GM18511 (cell line): Measurements from ENCODE around the gene OBI1.

Experiments
- ATAC-seq: cut with Tn5 transposase; IDR thresholded peaks from one replicate; pipeline ENCODE4 v1.9.1; 2021; ENCODE audit warnings: mild to moderate bottlenecking, moderate library complexity; ENCODE audit not compliant: unreplicated experiment

The OBI1 gene, protein sequence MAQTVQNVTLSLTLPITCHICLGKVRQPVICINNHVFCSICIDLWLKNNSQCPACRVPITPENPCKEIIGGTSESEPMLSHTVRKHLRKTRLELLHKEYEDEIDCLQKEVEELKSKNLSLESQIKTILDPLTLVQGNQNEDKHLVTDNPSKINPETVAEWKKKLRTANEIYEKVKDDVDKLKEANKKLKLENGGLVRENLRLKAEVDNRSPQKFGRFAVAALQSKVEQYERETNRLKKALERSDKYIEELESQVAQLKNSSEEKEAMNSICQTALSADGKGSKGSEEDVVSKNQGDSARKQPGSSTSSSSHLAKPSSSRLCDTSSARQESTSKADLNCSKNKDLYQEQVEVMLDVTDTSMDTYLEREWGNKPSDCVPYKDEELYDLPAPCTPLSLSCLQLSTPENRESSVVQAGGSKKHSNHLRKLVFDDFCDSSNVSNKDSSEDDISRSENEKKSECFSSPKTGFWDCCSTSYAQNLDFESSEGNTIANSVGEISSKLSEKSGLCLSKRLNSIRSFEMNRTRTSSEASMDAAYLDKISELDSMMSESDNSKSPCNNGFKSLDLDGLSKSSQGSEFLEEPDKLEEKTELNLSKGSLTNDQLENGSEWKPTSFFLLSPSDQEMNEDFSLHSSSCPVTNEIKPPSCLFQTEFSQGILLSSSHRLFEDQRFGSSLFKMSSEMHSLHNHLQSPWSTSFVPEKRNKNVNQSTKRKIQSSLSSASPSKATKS

GRCh38 chr13:78658630-78659449 lies at the start of gene OBI1:
Gene OBI1 (minus strand): TSS chr13:78659155. CDS start chr13:78659120, 35 bp downstream.
- peak; percentile 78 for ATAC-seq

DNA sequence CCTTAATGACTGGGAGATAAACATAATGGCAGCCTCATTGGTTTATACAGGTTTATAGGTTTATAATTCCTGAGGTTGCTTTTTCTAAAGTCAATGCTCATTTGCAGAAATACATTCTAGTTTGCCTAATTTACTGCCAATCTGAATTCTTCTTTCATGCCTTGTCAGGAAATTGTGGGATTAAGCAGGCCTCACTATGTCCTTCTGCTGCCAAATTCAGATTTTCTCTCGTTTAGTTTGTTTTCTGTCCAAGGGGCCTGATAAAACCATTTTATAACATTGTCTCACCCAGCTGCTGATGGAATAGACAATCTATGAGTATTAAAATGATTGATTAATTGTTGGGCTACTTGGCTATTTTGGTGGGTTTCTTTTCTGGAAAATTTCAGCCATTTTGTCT lies 42.4 kb upstream of the OBI1 start:
- ATAC-seq, result no peak

DNA sequence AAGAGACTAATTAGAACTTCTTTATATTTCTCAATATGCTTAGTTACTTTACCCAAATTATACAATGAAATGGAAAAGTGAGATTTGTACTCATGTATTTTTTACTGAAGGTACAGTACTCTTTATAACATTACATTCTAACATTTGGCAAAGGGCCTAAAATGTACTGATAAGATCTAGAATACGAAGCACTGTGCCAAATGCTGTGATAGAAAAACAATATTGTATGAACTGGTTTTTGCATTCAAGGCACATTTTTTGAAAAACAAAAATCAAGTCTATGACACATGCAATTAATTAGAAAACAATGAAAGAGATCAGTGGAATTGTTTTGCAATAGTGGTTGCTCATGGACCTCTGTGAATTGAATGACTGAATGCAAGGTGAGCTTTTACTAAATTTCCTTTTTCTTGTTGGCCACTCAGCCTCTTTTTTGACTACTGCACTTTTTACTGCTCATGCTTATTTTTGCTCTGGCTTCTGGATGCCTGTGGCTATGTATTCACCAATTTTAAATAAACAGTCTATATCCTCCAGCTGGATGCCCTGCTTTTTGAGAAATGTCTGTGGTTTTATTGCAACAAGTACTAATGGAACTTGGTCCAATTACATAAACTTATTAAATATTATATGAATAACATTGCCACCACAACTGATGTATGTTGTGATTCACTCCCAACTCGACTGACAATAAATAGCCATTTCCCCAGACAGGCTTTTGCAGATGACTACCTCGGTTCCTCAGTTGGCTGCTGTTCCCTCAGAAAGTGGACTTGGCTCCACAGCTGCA lies 41.4 kb upstream of the OBI1 start:
- no peak for ATAC-seq

GRCh38 chr13:78689011-78689410 lies 30.1 kb upstream of the OBI1 start:
- ATAC-seq, result no peak

GRCh38 chr13:78686461-78686860 lies 27.5 kb upstream of the OBI1 start:
- ATAC-seq, result no peak

DNA sequence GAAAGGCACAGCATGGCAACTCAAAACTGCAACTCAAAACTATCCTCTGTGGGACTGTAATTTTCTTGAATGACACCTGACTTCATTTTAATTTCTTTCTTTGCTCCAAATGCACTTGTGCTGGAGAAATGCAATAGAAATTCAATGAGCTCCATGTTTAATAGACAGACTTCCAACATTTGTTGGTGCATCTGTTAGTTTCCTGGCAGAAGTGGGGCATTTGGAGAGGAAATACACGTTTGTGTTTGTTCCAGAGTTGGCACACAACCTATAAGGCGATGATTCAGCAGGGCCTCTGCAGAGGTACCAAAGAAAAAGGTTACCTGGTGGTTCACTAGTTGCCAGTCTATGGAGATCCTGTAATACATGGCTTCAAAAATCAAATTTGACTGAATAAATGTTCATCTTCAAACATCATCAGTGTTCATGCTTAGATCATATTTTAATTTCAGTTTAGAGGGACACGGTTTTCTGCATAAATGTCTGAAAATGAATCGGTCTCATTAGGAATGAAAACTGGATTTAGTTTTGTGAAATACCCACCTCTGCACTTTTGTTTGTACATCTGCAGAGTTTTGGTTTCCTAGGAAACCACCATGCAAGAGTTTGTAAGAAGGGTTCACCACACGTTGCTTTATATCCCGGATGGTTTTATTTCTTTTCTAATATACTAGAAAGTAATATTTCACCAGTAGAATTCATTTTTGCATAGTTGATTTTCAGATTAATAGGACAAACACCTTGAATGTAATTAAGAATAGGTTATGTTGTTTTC lies 21.8 kb upstream of the OBI1 start:
- no peak for ATAC-seq

GRCh38 chr13:78680115-78680561 lies 21.2 kb upstream of the OBI1 start:
- ATAC-seq, result no peak

- no peak for ATAC-seq
These were observed 20.4 kb upstream of the OBI1 start for GRCh38 chr13:78679329-78679728.

DNA sequence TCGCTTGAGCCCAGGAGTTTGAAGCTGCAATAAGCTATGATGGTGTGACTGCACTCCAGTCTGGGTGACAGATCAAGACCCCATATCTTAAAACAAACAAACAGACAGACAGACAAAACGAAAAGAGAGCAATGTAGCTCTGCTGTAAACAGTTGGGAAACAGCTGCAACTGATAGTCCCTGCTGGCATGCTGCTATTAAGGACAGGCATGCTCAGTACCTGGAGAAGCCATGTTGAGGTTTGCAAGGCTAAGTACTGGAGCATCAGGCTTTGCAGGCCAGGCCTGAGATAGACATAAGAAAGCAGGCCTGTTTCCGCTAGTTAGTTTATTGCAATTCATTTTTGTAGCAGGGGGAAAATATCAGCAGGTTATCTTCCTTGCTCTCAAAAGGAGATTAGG lies 16.2 kb upstream of the OBI1 start:
- ATAC-seq, result no peak

DNA sequence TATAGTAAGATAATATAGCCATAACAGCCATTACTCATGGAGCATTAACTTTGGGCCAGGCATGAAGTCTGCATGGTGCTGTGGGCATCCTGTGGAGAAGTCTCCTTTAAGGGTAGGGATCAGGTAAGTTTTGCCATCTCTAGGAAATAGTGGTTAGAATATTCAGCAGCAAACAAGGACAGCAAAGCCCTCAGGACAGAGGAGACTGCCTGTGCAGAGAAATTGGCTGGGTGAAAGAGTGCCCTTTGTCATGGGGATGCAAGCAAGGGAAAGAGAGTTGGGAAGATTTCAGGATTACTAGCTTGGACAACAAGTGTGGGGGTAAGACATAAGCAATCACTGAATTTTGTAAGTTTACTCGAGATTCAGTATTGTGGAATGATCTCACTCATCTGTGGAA lies 15.7 kb upstream of the OBI1 start:
- ATAC-seq, result no peak

DNA sequence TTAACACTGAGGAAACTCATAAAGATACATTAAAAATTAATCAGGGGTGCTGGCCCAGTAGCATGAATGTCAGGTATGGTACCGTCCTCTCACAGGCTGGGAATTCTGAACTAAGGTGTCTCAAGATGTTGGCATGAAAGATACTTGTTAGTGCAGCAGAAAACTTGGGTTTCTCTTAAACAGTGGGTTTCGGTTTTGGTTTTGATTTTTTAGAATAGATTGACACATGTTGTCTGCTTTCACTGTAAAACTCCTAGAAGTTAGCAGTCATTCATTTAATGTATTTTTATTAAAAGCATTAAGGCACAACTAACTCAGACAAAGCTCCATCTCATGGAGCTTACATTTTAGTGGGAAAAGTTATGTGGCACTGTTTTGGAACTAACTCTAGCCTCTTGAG lies 3.5 kb upstream of the OBI1 start:
- no peak for ATAC-seq

DNA sequence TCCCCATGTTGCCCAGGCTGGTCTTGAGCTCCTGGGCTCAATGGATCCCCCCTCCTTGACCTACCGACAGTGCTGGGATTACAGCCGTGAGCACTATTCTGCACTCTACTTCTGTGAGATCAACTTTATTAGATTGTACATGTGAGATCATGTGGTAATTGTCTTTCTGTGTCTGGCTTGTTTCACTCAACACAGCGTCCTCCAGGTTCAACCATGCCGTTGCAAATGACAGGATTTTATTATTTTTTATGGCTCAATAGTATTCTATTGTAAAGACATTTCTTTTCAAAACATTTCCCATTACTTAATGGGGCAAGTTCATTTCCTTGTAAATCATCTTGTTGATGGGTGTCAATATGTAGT lies 1.5 kb upstream of the OBI1 start:
- no peak for ATAC-seq

DNA sequence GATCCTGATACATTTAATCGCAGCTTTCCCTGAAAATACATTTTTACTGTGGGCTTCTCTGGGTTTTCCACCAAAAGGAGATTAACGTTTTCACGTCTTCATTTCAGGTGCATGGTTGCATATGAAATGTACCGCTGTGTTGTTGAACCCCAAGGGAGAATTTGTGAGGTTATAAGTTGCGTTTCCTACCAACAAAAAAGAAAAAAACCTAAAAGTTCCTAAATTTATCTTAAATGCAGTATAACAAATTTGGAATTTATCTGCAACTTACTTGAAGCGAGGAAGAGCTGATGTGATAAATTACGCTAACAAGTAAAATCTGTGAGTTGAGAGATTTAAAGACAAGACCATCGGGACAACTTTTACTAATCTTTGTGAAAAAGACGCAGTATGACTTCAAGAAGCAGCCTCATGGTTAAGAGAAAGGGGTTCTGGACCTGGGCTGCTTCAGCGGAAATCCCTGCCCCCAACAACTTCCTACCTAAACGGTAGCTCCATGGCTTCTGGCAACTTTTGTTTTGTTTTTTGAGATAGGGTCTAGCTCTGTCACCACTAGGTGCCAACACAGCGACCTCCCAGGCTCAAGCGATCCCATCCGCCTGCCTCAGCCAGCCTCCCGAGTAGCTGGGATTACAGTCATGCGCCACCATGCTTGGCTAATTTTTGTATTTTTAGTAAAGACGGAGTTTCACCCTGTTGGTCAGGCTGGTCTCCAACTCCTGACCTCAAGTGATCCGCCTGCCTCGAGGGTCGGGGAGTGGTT lies 958 bp upstream of the OBI1 start:
- peak; percentile 44 for ATAC-seq

- ATAC-seq, result no peak
These were observed 435 bp upstream of the OBI1 start for GRCh38 chr13:78659450-78659730.

GRCh38 chr13:78657699-78658629 lies 991 bp downstream of the OBI1 start:
- ATAC-seq, result peak; percentile 24

DNA sequence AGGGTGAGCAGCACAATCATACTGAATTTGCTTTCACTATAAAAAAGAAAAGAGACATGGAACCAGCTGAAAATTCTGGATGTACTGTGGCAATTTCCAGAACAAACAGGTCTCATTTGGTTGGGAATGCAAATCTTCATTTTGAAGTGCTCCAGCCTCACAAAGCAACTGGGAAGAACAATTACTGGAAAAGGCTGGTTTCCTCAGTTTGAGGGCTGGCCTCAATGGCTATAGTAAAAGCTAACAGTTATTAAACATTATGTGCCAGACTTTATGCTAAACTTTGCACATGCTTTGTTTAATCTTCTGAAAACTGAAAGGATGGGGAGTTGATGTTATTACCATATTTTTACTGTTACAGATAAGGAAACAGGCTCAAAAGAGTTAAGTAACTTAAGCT lies 3.0 kb downstream of the OBI1 start:
- no peak for ATAC-seq

DNA sequence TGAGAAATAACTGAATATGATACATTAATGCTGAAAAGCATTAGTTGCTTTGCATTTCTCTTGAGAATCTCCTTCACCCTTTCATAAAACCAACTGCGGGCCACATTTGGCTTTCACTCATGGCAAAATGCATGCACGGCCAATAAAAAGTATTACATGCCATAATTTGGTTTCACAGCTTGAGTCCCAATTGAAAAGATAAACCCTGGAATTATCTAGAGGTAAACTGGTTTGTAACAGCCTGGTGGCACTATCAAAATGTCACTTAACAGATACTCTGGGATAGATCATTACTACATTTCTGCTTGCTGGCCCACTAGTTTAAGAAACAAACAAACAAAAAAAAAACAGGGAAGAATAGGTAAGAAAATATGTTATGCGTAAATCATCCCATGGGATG lies 3.9 kb downstream of the OBI1 start:
- no peak for ATAC-seq

DNA sequence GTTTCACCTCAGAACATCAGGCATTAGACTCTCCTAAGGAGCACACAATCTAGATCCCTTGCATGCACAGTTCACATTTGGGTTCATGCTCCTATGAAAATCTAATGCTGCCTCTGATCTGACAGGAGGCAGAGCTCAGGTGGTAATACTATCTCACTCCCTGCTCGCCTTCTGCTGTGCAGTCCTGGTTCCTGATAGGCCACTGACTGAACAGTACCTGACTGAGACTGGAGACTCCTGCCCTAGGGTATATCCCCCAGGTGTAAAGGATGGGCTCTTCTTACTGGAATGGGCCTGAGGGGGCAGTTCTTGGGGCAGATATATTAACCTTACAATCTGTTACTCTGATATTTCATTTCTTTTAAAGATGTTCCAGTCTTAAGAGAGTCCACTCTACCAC lies 6.3 kb downstream of the OBI1 start:
- ATAC-seq, result no peak
